Subcutaneous abdominal adipose tissue (tissue), 5 donors: ENCODE data around the gene TFAP2D.

Source experiments
- H3K27ac ChIP-seq: one replicate; pipeline ENCODE4 v1.7.0; 2013; ENCODE audit warnings: low read depth, mild to moderate bottlenecking, inconsistent platforms, low read length, moderate library complexity
- H3K27me3 ChIP-seq, 5 donors: one replicate each; pipeline ENCODE4 v1.7.0; 2013; ENCODE audit warnings: low read length in 5 of 5, inconsistent platforms in 1 of 5; ENCODE audit not compliant: control insufficient read depth in 5 of 5, insufficient read depth in 4 of 5
- H3K36me3 ChIP-seq, 5 donors: one replicate each; pipeline ENCODE4 v1.7.0; 2013; ENCODE audit warnings: low read length in 5 of 5; ENCODE audit not compliant: control insufficient read depth in 5 of 5, insufficient read depth in 5 of 5
- H3K4me1 ChIP-seq, 5 donors: one replicate each; pipeline ENCODE4 v1.7.0; 2013; ENCODE audit warnings: low read length in 5 of 5, mild to moderate bottlenecking in 3 of 5, moderate library complexity in 1 of 5; ENCODE audit not compliant: control insufficient read depth in 5 of 5, insufficient read depth in 5 of 5
- H3K4me3 ChIP-seq, 5 donors: one replicate each; pipeline ENCODE4 v1.7.0; 2013; ENCODE audit warnings: low read length in 5 of 5, low read depth in 1 of 5
- H3K9ac ChIP-seq, 5 donors: one replicate each; pipeline ENCODE4 v1.7.0; 2013; ENCODE audit warnings: low read length in 5 of 5, mild to moderate bottlenecking in 4 of 5, moderate library complexity in 3 of 5
- H3K9me3 ChIP-seq, 5 donors: one replicate each; pipeline ENCODE4 v1.7.0; 2013; ENCODE audit warnings: low read length in 5 of 5; ENCODE audit not compliant: control insufficient read depth in 5 of 5
- donor health status: healthy.
- donor health status: healthy.
- donor health status: healthy.
- donor health status: healthy.
- donor health status: healthy.

The TFAP2D gene

DNA sequence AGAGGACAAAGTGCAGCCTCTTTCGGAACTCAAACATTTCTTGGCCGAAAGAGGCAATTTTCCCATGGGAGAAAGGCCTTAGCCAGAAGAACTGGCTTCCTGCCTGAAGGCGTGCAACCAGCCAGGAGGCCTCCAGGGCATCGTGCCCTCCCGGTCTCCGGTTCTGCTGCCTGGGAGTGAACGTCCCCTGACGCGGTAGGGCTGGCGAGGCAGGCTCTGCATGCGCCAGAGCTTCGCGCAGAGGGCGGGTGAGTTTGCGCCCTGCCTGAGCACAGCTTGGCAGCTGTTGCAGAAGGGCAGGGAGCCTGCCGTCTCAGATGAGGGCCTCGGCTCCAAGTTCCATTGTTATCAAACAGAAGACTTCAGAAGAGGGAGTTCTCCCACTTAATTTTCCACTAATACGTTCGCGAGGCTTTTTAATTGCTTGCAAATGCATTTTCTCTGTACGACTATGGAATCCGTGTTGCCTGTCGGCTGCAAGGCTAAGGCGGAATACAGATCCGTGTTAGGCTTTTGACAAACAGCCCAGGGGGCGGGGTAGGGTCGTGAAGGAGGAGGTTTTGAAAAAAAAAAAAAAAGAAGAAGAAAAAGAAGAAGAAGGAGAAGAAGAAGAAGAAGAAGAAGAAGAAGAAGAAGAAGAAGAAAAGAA is 5.5 kb upstream of the TFAP2D start:
- Histone ChIP-seq H3K27ac (no peak overlapping the region), H3K4me3 (peak overlapping the region in 4 of 5 donors; percentile 36 to 63 (median 52)), H3K4me1 (peaks cover 4 to 24% (median 21%) of the 10 kb centered on the region in 5 donors), H3K27me3 (peaks cover 23 to 32% (median 27%) of the 10 kb centered on the region in 5 donors), H3K9me3 (peaks cover 0 to 6% (median 0%) of the 10 kb centered on the region in 5 donors), H3K9ac (no peak overlapping the region), H3K36me3 (no peaks in the 10 kb centered on the region)

DNA sequence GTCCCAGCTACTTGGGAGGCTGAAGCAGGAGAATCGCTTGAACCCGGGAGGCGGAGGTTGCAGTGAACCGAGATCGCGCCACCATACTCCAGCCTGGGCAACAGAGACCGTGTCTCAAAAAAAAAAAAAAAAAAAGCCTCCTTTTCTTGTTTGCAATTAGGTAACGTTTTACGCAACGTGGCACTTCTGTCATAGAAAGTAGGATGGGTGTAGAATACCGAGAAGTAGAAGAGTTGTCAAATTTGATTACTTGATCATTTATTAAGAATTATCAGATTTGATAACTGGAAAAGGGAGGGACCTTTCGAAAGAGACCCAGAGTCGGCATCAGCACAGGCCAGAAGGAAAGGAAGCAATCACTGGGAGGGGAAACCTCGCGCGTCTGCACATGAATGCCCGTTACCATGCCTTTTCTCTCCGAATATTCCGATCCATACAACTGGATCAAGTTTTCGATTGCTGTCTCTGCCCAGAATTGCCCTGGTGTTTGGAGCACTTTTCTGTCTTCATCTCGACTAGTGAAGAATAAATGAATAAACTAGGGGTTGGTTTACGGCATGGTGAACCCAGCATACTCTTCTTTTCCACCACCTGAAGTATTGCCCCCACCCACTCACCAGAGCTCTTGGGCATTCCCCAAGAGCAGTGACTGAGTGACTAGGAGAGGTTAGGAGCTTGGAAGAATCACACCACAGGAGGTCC is 4.5 kb upstream of the TFAP2D start:
- H3K9ac ChIP-seq, result no peak overlapping the region
- no peaks in the 10 kb centered on the region for H3K36me3 ChIP-seq
- H3K4me1 ChIP-seq, result peaks cover 4 to 24% (median 21%) of the 10 kb centered on the region in 5 donors
- peaks cover 0 to 6% (median 0%) of the 10 kb centered on the region in 5 donors for H3K9me3 ChIP-seq
- H3K27me3 ChIP-seq, result peaks cover 23 to 35% (median 28%) of the 10 kb centered on the region in 5 donors
- no peak overlapping the region for H3K27ac ChIP-seq
- no peak overlapping the region for H3K4me3 ChIP-seq

DNA sequence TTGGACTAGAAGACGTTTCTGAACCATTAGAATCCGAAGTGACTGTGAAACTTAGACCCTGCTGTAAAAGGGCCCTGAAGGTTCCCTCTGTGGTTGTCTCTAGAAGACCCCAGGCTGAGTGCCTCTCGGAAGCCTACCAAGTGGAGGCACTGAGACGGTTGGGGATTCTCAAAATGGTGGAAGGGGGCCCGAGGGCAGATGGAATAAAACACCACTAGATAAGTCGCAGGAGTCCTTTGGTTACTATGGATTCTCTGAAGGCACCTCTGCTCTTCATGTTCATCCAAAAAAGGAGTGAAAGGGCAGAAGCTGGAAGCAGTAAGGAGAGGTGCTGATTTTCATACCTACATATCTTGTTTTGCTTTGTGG is 4.0 kb upstream of the TFAP2D start:
- Histone ChIP-seq H3K4me3 (no peak overlapping the region), H3K9me3 (peaks cover 0 to 6% (median 0%) of the 10 kb centered on the region in 5 donors), H3K36me3 (no peaks in the 10 kb centered on the region), H3K4me1 (peaks cover 4 to 24% (median 21%) of the 10 kb centered on the region in 5 donors), H3K9ac (no peak overlapping the region), H3K27ac (no peak overlapping the region), H3K27me3 (peaks cover 26 to 38% (median 30%) of the 10 kb centered on the region in 5 donors)

DNA sequence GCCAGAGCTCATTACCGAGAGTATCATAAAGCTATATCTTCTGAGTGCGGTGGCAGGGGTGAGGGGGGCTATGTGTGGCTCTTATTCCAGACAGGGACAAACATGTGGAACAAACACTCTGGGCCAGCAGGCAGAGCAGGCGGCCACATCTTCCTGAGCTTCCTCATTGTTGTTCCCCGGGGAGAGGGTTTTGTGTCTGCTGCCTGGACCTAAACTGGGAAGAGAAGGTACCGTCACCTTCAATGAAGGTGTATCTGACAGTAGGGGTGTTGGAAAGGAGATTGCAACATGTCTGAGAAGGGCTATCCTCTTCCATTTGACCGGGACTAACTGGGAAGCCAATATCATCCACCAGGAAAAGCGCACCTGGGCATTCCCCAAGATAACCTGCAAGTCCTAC is 1.6 kb upstream of the TFAP2D start:
- Histone ChIP-seq H3K4me3 (no peak overlapping the region), H3K9ac (no peak overlapping the region), H3K4me1 (peaks cover 4 to 16% (median 12%) of the 10 kb centered on the region in 5 donors), H3K27ac (no peak overlapping the region), H3K9me3 (peaks cover 0 to 4% (median 0%) of the 10 kb centered on the region in 5 donors), H3K27me3 (peaks cover 42 to 55% (median 51%) of the 10 kb centered on the region in 5 donors), H3K36me3 (no peaks in the 10 kb centered on the region)

DNA sequence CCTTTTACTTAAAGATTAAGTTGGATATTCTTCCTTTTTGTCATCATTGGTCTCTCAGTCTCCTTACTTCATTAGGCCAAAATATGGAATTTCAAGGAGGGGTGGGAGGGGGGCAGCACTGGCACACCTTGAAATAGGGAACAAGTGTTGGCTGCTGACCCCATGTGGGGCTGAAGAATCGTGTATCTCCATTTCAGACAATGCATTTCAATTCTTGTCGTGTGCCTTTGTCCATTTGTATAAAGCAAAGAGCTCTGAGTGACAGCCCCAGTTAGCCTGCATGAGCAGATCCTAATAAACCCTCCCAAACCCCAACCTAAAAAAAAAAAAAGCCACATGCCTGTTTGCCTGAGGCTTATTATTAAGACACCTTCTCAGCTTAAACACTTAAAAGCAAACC is 1.0 kb upstream of the TFAP2D start:
- Histone ChIP-seq H3K27me3 (peaks cover 42 to 59% (median 52%) of the 10 kb centered on the region in 5 donors), H3K9me3 (peaks cover 0 to 3% (median 0%) of the 10 kb centered on the region in 5 donors), H3K27ac (no peak overlapping the region), H3K4me3 (no peak overlapping the region), H3K9ac (no peak overlapping the region), H3K4me1 (peaks cover 4 to 11% (median 7%) of the 10 kb centered on the region in 5 donors), H3K36me3 (no peaks in the 10 kb centered on the region)

DNA sequence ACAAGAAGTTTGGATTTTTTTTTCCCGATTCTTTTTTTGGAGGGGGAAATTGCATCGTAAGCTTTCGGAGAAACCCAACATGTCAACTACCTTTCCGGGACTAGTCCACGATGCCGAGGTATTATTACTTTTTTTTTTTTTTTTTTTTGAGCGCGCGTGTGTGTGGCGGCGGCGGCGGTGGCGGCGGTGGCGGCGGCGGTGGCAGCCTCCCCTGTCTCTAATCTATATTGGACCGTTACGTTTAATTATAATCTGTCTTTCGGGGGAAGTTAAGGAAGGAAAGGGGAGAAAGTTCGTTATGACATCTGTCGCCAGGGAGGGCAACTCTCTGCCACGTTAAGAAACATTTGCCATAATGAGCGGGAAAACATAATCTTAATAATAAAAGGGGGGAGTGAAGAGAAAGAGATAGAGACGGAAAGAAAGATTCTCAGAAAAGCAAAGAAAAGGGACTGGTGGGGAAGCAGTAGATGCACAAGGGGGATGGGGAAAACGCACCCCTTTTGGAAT is 706 bp downstream of the TFAP2D start:
- no peak overlapping the region for H3K27ac ChIP-seq
- peaks cover 38 to 60% (median 49%) of the 10 kb centered on the region in 5 donors for H3K27me3 ChIP-seq
- H3K36me3 ChIP-seq, result no peaks in the 10 kb centered on the region
- no peak overlapping the region for H3K4me3 ChIP-seq
- H3K9ac ChIP-seq, result no peak overlapping the region
- H3K4me1 ChIP-seq, result peaks cover 0 to 4% (median 0%) of the 10 kb centered on the region in 5 donors
- peaks cover 0 to 2% (median 0%) of the 10 kb centered on the region in 5 donors for H3K9me3 ChIP-seq

DNA sequence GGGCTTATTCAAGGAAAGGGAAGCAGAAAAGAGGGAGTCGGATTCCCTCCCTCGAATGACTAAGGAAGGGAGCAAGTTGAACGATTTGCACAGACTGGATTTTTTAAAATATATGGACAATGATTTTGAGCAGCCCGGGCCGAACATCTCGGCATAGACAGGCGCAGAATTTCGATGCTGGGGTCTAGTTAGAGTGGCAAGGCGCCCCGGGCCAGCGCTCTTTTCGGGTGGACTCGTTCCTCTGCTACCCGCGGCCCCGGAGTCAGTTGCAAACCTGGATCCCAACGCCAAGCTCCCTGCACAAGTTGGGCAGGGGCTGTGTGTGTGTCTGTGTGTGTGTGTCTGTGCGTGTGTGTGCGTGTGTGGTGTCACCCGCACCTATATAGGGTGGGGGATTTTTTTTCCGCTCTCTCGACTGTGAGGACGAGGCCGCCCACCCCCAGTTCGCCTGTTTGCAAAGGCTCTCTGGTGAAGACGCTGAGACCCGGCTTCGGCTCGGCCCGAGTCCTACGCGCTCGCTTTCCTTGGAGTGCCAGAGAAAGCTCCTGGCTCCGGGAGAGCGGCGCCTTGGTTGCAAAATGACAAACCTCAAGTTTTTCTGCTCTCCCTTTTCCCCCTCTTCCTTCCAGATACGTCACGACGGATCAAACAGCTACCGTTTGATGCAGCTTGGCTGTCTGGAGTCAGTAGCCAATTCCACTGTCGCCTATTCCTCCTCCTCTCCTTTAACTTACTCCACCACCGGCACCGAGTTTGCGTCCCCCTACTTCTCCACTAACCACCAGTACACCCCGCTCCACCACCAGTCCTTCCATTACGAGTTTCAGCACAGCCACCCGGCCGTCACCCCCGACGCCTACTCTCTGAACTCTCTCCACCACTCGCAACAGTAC is 1.4 kb downstream of the TFAP2D start:
- Histone ChIP-seq H3K27me3 (peaks cover 40 to 57% (median 44%) of the 10 kb centered on the region in 5 donors), H3K4me3 (no peak overlapping the region), H3K9ac (no peak overlapping the region), H3K9me3 (no peaks in the 10 kb centered on the region), H3K4me1 (peaks cover 0 to 4% (median 0%) of the 10 kb centered on the region in 5 donors), H3K27ac (no peak overlapping the region), H3K36me3 (no peaks in the 10 kb centered on the region)

DNA sequence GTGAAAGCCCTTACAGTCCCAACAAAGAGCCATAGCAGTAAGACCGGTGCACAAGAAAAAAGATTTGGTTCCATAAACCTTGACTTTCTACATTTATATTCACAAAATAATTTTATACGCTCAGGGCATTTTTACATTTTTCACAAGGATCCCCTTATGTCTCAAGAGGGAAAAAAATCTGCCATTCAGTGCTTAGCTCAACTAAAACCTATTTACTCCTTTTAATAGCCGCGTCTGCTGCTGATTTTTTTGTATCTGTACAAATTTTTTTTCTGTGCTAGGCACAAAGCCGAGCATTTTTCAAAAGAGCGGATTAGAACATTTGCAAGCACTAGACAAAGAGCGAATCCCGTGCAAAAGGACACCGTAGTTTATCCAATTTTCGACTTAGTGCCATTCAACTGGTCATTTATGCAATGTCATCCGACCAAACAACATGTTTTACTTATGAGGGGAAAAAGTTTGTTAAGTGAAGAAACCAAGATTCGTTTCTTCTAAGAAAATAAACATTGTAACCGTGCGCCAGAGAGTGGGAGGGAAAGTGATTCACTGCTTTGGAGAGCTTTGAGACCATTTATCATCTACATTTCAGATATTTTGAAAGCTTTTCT is 3.7 kb downstream of the TFAP2D start:
- Histone ChIP-seq H3K27ac (no peak overlapping the region), H3K4me3 (no peak overlapping the region), H3K27me3 (peaks cover 31 to 58% (median 42%) of the 10 kb centered on the region in 5 donors), H3K9me3 (no peaks in the 10 kb centered on the region), H3K4me1 (peaks cover 0 to 4% (median 0%) of the 10 kb centered on the region in 5 donors), H3K9ac (no peak overlapping the region), H3K36me3 (no peaks in the 10 kb centered on the region)

DNA sequence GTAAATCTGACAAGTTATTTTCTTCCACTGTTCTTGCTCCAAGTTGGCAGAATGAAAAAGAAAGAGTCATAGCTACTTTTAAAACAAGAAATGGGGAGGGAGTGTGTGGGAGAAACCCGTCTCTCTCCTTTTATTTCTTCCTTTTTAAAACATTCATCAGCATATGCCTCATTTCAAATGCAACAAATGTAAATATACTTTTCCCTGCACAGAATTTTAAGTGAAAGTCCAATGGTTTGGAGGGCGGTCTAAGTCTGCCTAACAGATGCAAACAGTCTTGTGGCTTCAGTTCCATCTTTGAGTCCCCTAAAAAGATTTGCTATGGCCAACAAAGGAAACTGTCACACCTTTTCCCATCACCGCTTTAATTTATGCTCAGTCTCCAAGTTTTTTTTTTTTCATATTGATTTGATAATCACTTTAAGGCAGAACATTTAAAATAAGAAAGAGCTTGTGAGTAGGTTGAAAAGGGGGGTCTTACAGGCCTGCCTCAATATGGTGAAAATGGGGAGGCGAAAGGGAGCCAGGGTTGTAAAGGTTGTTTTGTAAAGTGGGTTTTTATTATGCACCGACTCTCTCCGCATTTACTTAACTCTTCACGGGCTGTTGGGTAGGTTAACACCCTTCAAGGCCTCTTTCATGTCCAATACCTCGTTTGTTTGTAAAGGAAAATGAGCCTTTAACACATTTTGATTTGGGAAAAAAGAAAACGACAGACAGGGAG is 4.6 kb downstream of the TFAP2D start:
- no peaks in the 10 kb centered on the region for H3K9me3 ChIP-seq
- H3K36me3 ChIP-seq, result no peaks in the 10 kb centered on the region
- no peak overlapping the region for H3K4me3 ChIP-seq
- no peak overlapping the region for H3K9ac ChIP-seq
- H3K27ac ChIP-seq, result no peak overlapping the region
- H3K27me3 ChIP-seq, result peaks cover 35 to 60% (median 39%) of the 10 kb centered on the region in 5 donors
- peaks cover 0 to 4% (median 0%) of the 10 kb centered on the region in 5 donors for H3K4me1 ChIP-seq
